GM21529 (cell line): ENCODE results near the gene EXOC2.
"Not testable (repeated sequence)": the region's sequence is repeated elsewhere in the genome, so short reads cannot be mapped to it uniquely, and the experiment has no call there.

Source experiments
- ATAC-seq: cut with Tn5 transposase; IDR thresholded peaks from one replicate; pipeline ENCODE4 v1.9.1; 2021; ENCODE audit not compliant: unreplicated experiment

EXOC2 gene

GRCh38 chr6:583635-584034 is 109.3 kb downstream of the EXOC2 start:
- no peak for ATAC-seq

- no peak for ATAC-seq
Observed at GRCh38 chr6:583116-583515, 109.8 kb downstream of the EXOC2 start.

- no peak for ATAC-seq
Observed at GRCh38 chr6:582370-582769, 110.6 kb downstream of the EXOC2 start.

- ATAC-seq = no peak
Observed at GRCh38 chr6:579339-579738, 113.6 kb downstream of the EXOC2 start.

GRCh38 chr6:572596-573265 is 120.2 kb downstream of the EXOC2 start:
- no peak for ATAC-seq

GRCh38 chr6:571892-572291 is 121.0 kb downstream of the EXOC2 start:
- ATAC-seq = no peak

- ATAC-seq = no peak
Observed at GRCh38 chr6:570825-571224, 122.1 kb downstream of the EXOC2 start.

- no peak for ATAC-seq
Observed at GRCh38 chr6:568954-569523, 123.9 kb downstream of the EXOC2 start.

GRCh38 chr6:568085-568484 is 124.9 kb downstream of the EXOC2 start:
- ATAC-seq = no peak

- ATAC-seq = no peak
Observed at GRCh38 chr6:563863-564262, 129.1 kb downstream of the EXOC2 start.

GRCh38 chr6:562052-562676 is 130.8 kb downstream of the EXOC2 start:
- ATAC-seq = no peak

- not testable (repeated sequence) for ATAC-seq
Observed at GRCh38 chr6:561335-561734, 131.6 kb downstream of the EXOC2 start.

- ATAC-seq = no peak
Observed at GRCh38 chr6:558959-559358, 134.0 kb downstream of the EXOC2 start.

- ATAC-seq = no peak
Observed at GRCh38 chr6:558089-558488, 134.8 kb downstream of the EXOC2 start.

- ATAC-seq = no peak
Observed at GRCh38 chr6:551829-552350, 141.0 kb downstream of the EXOC2 start.

GRCh38 chr6:551405-551804 is 141.5 kb downstream of the EXOC2 start:
- ATAC-seq = no peak

- ATAC-seq = no peak
Observed at GRCh38 chr6:549906-550305, 143.0 kb downstream of the EXOC2 start.

- no peak for ATAC-seq
Observed at GRCh38 chr6:548517-548916, 144.4 kb downstream of the EXOC2 start.

- no peak for ATAC-seq
Observed at GRCh38 chr6:548091-548490, 144.8 kb downstream of the EXOC2 start.

GRCh38 chr6:540490-540889 is 152.4 kb downstream of the EXOC2 start:
- no peak for ATAC-seq

GRCh38 chr6:537114-537513 is 155.8 kb downstream of the EXOC2 start:
- no peak for ATAC-seq

- no peak for ATAC-seq
Observed at GRCh38 chr6:530425-530824, 162.5 kb downstream of the EXOC2 start.
